Glutamatergic neuron (in vitro differentiated cells): Measurements from ENCODE around the gene RAPGEF6. TPM values are rescaled to one million over a fixed set of nuclear protein-coding genes. Genes with fewer than 3 reads are reported as not detected.
A peak's percentile ranks its signal among the peaks of the same experiment; 100 is the strongest.

Source experiments
- DNase-seq: peaks from one replicate; pipeline ENCODE4 v3.0.0; 2022
- H3K27ac Mint-ChIP-seq: one replicate; pipeline ENCODE4 v1.8.0; 2020; ENCODE audit warnings: mild to moderate bottlenecking, mixed read lengths, inconsistent platforms; ENCODE audit not compliant: unreplicated experiment
- H3K27me3 Mint-ChIP-seq: one replicate; pipeline ENCODE4 v1.8.0; 2020; ENCODE audit warnings: mild to moderate bottlenecking, moderate library complexity, mixed read lengths, inconsistent platforms; ENCODE audit not compliant: unreplicated experiment
- H3K36me3 Mint-ChIP-seq: one replicate; pipeline ENCODE4 v1.8.0; 2020; ENCODE audit warnings: mild to moderate bottlenecking, mixed read lengths, inconsistent platforms; ENCODE audit not compliant: unreplicated experiment
- H3K4me1 Mint-ChIP-seq: one replicate; pipeline ENCODE4 v1.8.0; 2020; ENCODE audit warnings: mild to moderate bottlenecking, low read depth, mixed read lengths, inconsistent platforms; ENCODE audit not compliant: unreplicated experiment
- H3K4me3 Mint-ChIP-seq: one replicate; pipeline ENCODE4 v1.8.0; 2020; ENCODE audit warnings: mild to moderate bottlenecking, mixed read lengths, inconsistent platforms; ENCODE audit not compliant: unreplicated experiment
- H3K9me3 Mint-ChIP-seq: one replicate; pipeline ENCODE4 v1.8.0; 2020; ENCODE audit warnings: mild to moderate bottlenecking, moderate library complexity, mixed read lengths, inconsistent platforms; ENCODE audit not compliant: unreplicated experiment
- total RNA-seq: library from RNA; stranded (reverse); fragmentation: NEBNext Ultra II Directional; extraction: Animal tissue kit (Norgen Biotek cat#: 25700); gene quantifications from one replicate; pipeline ENCODE4 v1.2.1, GENCODE V29; 2021; ENCODE audit not compliant: unreplicated experiment
- TF ChIP-seq, protein P1 (sequence below): fragments of 200-600 bp; sonication (generic); IDR thresholded peaks from one replicate; pipeline ENCODE4 v1.5.0; 2021; ENCODE audit not compliant: partially characterized antibody, unreplicated experiment

RAPGEF6 gene
- total RNA-seq, 1 donor from 2014 or later = 278 TPM

DNA sequence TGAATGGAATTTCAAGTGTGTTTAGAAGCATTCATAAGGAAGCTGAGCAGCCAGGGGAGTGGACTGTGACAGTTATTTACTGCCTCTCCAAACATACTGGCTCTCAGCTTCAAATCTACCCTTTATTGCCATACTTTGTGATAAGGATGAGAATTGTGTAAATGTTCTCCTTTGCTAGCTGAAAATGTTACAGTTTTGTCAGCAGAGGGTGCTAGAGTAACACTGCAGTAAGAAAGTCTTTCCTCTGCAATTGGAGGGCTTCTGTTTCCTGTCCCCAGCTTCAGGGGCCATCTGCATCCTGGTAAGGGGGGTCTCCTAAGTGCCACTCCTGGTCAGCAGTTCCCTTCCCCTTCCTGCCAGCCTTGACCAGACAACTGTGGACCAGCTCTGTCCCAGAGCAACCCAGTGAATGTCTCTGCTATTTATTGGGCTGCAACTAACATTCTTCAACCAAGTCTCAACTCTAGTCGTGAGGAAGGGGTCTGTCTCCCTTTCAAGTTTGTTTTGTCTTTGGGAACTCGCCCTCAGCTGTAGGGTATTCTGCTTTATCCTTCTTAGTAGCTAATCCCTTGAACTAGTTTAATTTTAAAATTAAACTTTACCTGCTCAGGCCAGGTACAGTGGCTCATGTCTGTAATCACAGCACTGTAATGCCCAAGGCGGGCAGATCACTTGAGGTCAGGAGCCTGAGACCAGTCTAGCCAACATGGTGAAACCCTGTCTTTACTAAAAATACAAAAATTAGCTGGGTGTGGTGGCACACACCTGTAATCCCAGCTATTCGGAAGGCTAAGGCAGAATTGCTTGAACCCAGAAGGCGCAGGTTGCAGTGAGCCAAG lies 45.3 kb downstream of the RAPGEF6 start:
- H3K27ac Mint-ChIP-seq = no peak overlapping the region
- peak; percentile 28 for DNase-seq
- H3K4me3 Mint-ChIP-seq = no peak overlapping the region
- TF ChIP-seq, protein P1, sequence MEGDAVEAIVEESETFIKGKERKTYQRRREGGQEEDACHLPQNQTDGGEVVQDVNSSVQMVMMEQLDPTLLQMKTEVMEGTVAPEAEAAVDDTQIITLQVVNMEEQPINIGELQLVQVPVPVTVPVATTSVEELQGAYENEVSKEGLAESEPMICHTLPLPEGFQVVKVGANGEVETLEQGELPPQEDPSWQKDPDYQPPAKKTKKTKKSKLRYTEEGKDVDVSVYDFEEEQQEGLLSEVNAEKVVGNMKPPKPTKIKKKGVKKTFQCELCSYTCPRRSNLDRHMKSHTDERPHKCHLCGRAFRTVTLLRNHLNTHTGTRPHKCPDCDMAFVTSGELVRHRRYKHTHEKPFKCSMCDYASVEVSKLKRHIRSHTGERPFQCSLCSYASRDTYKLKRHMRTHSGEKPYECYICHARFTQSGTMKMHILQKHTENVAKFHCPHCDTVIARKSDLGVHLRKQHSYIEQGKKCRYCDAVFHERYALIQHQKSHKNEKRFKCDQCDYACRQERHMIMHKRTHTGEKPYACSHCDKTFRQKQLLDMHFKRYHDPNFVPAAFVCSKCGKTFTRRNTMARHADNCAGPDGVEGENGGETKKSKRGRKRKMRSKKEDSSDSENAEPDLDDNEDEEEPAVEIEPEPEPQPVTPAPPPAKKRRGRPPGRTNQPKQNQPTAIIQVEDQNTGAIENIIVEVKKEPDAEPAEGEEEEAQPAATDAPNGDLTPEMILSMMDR = peak; percentile 68
- no peaks in the 10 kb centered on the region for H3K4me1 Mint-ChIP-seq
- H3K36me3 Mint-ChIP-seq = peaks cover 9% of the 10 kb centered on the region
- H3K27me3 Mint-ChIP-seq = no peaks in the 10 kb centered on the region
- no peaks in the 10 kb centered on the region for H3K9me3 Mint-ChIP-seq

DNA sequence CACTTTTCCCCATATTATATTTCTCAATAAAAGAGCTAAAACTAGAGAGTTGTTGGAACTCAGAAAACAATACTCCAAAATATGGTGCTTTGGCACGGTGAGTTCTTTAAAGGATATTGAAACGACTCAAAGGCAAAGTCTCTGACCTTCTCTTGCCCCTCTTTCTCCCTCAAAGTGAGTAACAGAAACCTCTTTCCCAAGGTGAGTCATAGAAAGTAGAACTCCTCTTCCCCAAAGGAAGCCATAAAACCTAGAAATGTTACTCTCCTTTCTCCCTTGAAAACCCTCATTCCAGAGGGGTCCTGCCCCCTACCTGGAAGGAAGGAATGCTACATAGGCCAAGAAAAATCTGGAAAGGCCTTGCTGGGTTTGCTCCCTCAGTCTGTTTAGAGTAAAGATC lies 47.5 kb downstream of the RAPGEF6 start:
- Mint-ChIP-seq H3K4me1 (no peaks in the 10 kb centered on the region), H3K36me3 (no peaks in the 10 kb centered on the region), H3K27ac (no peak overlapping the region), H3K4me3 (no peak overlapping the region), H3K27me3 (no peaks in the 10 kb centered on the region), H3K9me3 (no peaks in the 10 kb centered on the region)
- TF ChIP-seq, protein P1 = no peak
- no peak for DNase-seq

DNA sequence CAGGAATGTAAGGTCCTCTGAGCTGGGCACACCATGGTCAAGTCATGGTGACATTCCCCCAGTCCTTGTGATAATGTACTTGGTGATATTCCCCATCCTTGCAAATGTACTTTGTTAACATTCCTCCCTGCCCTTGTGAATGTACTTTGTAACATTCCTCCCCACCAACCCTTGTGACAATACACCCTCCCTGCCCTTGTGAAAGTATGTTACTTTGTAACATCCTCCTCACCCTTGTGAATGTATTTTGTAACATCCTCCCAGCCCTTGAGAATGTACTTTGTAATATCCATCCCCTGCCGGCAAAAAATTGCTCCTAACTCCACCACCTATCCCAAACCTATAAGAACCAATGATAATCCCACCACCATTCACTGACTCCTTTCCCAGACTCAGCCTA lies 53.3 kb downstream of the RAPGEF6 start:
- Mint-ChIP-seq H3K36me3 (peaks cover 29% of the 10 kb centered on the region), H3K9me3 (peaks cover 9% of the 10 kb centered on the region), H3K27me3 (peaks cover 8% of the 10 kb centered on the region), H3K4me1 (peaks cover 7% of the 10 kb centered on the region), H3K27ac (no peak overlapping the region), H3K4me3 (no peak overlapping the region)
- TF ChIP-seq, protein P1 = no peak
- DNase-seq = no peak

DNA sequence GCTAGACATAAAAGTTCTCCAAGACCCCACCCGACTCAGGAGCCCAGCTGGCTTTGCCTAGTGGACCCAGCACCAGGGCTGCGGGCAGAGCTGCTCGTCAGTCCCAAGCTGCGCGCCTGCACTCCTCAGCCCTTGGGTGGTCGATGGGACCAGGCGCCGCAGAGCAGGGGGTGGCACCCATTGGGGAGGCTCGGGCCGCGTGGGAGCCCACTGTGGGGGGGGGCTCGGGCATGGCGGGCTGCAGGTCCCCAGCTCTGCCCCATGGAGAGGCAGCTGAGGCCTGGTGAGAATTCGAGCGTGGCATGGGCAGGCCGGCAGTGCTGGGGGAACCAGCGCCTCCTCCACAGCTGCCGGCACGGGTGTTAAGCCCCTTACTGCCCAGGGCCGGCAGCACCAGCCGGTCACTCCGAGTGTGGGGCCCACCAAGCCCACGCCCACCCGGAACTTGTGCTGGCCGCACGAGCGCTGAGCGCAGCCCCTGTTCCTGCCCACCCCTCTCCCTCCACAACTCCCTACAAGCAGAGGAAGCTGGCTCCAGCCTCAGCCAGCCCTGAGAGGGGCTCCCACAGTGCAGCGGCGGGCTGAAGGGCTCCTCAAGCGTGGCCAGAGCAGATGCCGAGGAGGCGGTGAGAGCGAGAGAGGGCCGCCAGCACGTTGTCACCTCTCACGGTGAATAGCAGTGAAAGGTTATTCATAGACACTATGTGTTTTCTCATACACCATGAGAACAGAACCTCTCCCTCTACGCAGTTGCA lies 54.9 kb downstream of the RAPGEF6 start:
- Mint-ChIP-seq H3K36me3 (peaks cover 29% of the 10 kb centered on the region), H3K4me1 (peaks cover 7% of the 10 kb centered on the region), H3K27me3 (peaks cover 8% of the 10 kb centered on the region), H3K9me3 (peaks cover 9% of the 10 kb centered on the region), H3K27ac (no peak overlapping the region), H3K4me3 (no peak overlapping the region)
- no peak for DNase-seq
- TF ChIP-seq, protein P1 = no peak
